Bronchial epithelial cell (primary cell): ENCODE measurements around the gene NOS3. TPM values are rescaled to one million over a fixed set of nuclear protein-coding genes. Genes with fewer than 3 reads are reported as not detected.

Experiments used
- DNase-seq: peaks from one replicate; pipeline ENCODE4 v3.0.0-alpha.2; 2010; ENCODE audit warnings: low read depth
- FAIRE-seq: peaks from 2 replicates; lab custom pipeline; 2011; peaks lifted over from hg19 to GRCh38; lab: Jason Lieb, UNC
- H3K27me3 ChIP-seq: 2 replicates; pipeline ENCODE4 v1.5.1; 2011; ENCODE audit warnings: low read length; ENCODE audit not compliant: control insufficient read depth, insufficient read depth
- H3K36me3 ChIP-seq: 2 replicates; pipeline ENCODE4 v1.5.1; 2011; ENCODE audit warnings: low read length; ENCODE audit not compliant: control insufficient read depth, insufficient read depth
- H3K4me3 ChIP-seq: 2 replicates; pipeline ENCODE4 v1.5.1; 2011; ENCODE audit warnings: mild to moderate bottlenecking, low read depth, low read length, control low read depth
- total RNA-seq: library from RNA; depleted of rRNA; stranded (reverse); fragments of >200 nt; gene quantifications from 2 replicates; pipeline ENCODE4 v1.2.1, GENCODE V29; 2014
- TF ChIP-seq, protein P1 (sequence below): IDR thresholded peaks from 2 replicates; pipeline ENCODE4 v1.5.1; 2011; ENCODE audit warnings: mild to moderate bottlenecking, moderate library complexity, low read length, control low read depth, inconsistent platforms; ENCODE audit not compliant: insufficient read depth, severe bottlenecking

The NOS3 gene
- total RNA-seq, 1 donor from 2014 or later: under 0.01 TPM

DNA sequence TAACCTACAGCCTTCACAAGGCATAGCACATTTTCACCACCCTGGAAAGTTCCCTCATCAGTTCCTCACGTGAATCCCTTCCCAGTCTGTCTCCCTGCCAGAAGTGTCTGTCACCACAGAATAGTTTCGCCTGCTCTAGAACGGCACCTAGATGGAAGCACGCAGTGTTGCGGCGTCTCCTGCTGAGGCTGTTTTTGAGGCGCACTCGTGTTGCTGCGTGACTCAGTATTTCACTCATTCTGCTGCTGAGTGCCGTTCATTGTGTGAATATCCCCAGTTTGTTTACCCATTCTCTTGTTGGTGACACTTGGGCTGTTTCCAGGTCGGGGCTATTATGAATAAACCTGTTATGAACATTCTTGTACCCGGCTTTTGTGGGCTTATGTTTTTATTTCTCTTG lies 12.8 kb downstream of the NOS3 start:
- no peak for FAIRE-seq
- peak; percentile 60 for DNase-seq
- no peaks in the 10 kb centered on the region for H3K36me3 ChIP-seq
- no peaks in the 10 kb centered on the region for H3K27me3 ChIP-seq
- H3K4me3 ChIP-seq: no peak overlapping the region
- TF ChIP-seq, protein P1, sequence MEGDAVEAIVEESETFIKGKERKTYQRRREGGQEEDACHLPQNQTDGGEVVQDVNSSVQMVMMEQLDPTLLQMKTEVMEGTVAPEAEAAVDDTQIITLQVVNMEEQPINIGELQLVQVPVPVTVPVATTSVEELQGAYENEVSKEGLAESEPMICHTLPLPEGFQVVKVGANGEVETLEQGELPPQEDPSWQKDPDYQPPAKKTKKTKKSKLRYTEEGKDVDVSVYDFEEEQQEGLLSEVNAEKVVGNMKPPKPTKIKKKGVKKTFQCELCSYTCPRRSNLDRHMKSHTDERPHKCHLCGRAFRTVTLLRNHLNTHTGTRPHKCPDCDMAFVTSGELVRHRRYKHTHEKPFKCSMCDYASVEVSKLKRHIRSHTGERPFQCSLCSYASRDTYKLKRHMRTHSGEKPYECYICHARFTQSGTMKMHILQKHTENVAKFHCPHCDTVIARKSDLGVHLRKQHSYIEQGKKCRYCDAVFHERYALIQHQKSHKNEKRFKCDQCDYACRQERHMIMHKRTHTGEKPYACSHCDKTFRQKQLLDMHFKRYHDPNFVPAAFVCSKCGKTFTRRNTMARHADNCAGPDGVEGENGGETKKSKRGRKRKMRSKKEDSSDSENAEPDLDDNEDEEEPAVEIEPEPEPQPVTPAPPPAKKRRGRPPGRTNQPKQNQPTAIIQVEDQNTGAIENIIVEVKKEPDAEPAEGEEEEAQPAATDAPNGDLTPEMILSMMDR: peak; percentile 23

DNA sequence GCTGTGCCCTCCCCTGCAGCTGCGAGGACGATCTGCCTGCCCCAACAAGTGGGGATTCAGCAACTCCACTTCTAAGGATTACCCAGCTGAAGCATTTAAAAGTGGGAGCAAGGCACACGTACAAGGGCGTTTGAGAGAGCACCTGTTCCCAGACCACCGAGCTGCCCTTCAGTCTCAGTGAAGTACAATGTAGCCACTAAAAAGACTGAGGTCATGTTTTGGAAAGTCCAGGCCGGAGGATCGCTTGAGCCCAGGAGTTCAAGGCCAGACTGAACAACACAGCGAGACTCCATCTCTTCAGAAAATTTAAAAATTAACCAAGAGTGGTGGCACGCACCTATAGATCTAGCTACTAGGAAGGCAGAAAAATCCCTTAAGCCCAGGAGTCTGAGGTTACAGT lies 14.7 kb downstream of the NOS3 start:
- Histone ChIP-seq H3K27me3 (no peaks in the 10 kb centered on the region), H3K4me3 (no peak overlapping the region), H3K36me3 (no peaks in the 10 kb centered on the region)
- TF ChIP-seq, protein P1: no peak
- DNase-seq (no peak), FAIRE-seq (no peak)

DNA sequence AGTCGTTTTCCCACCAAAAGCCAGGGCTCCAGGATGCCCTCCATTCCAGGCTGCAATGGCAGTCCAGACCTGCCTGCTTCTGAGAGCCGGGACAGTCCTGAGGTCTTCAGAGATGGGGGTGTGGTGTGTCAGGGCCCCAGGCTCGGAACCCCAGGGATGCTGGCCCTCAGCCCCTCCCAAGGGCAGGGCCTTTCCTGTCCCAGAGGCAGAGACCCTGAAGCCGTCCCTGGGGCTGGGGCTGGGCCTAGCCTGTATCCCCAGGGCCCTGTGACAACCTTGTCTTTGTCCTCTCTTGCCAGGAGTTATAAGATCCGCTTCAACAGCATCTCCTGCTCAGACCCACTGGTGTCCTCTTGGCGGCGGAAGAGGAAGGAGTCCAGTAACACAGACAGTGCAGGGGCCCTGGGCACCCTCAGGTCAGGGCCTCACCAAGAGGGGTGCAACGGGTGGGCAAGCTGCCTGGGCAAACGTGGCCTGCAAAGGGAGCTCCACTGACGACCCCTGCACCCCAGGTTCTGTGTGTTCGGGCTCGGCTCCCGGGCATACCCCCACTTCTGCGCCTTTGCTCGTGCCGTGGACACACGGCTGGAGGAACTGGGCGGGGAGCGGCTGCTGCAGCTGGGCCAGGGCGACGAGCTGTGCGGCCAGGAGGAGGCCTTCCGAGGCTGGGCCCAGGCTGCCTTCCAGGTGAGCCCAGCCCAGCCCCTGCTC lies 15.9 kb downstream of the NOS3 start:
- H3K4me3 ChIP-seq: no peak overlapping the region
- no peak for DNase-seq
- no peaks in the 10 kb centered on the region for H3K36me3 ChIP-seq
- no peaks in the 10 kb centered on the region for H3K27me3 ChIP-seq
- FAIRE-seq: no peak
- TF ChIP-seq, protein P1: no peak

DNA sequence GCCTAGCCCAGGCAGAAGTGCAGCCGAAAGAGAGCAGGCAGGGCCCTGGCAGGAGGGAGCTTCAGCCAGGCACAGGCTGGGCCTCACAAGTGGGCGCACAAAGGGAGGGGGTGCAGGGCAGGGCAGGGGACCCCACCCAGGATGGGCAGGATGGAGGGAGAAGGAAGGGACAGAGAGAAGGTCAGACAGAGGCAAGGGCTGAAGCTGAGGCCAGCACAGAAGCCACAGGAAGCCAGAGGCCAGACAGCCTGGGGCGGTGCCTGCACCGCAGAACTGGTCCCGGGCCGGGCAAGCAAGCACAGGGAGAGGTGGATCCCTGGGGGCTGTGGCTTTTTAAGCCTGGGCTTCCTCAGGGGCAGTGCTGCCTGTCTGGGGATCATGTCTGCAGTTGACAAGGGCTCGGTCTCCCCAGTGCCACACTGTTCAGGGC lies 16.7 kb downstream of the NOS3 start:
- Histone ChIP-seq H3K27me3 (no peaks in the 10 kb centered on the region), H3K4me3 (no peak overlapping the region), H3K36me3 (no peaks in the 10 kb centered on the region)
- FAIRE-seq (no peak), DNase-seq (no peak)
- TF ChIP-seq, protein P1: no peak

DNA sequence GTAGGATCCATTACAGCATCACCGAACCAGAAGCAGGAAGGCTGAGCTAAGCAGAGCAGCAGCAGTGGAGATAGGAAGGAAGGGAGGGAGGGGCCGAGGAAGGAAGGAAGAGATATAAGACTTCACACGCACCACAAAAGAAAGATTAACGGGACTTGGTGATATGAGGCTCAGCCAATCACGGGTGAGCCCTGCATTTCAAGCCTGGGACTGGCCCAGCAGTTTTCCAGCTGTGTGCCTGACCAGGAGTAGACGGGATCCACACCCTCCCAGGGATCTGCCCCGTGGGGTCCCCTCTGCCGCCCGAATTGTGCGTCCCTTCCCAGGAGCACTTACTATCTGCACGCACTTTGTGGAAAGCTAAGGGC lies 17.3 kb downstream of the NOS3 start:
- TF ChIP-seq, protein P1: no peak
- Histone ChIP-seq H3K4me3 (no peak overlapping the region), H3K36me3 (no peaks in the 10 kb centered on the region), H3K27me3 (peaks cover 5% of the 10 kb centered on the region)
- no peak for DNase-seq
- FAIRE-seq: no peak
